Effector memory CD8-positive, alpha-beta T cell (primary cell): ENCODE data around the gene COL21A1.

Source experiments
- ATAC-seq: fragments of 150-1000 bp; cut with Tn5 transposase; replicated peaks from 2 replicates; pipeline ENCODE4 v1.10.0; 2021; ENCODE audit warnings: mild to moderate bottlenecking, moderate library complexity
- DNase-seq, 3 experiments: peaks; one replicate each; pipeline ENCODE4 v3.0.0; 2021
- H3K27ac Mint-ChIP-seq, 2 donors: one replicate each; pipeline ENCODE4 v1.8.0; 2022; ENCODE audit warnings: mild to moderate bottlenecking in 2 of 2, mixed read lengths in 2 of 2, moderate library complexity in 2 of 2
- H3K27me3 Mint-ChIP-seq, 2 donors: one replicate each; pipeline ENCODE4 v1.8.0; 2022; ENCODE audit warnings: mixed read lengths in 2 of 2
- H3K36me3 Mint-ChIP-seq: one replicate; pipeline ENCODE4 v1.8.0; 2022; ENCODE audit warnings: mild to moderate bottlenecking, moderate library complexity, mixed read lengths; ENCODE audit not compliant: insufficient read depth
- H3K4me1 Mint-ChIP-seq, 2 donors: one replicate each; pipeline ENCODE4 v1.8.0; 2022; ENCODE audit warnings: low read depth in 2 of 2, mixed read lengths in 2 of 2
- H3K4me3 Mint-ChIP-seq, 2 donors: one replicate each; pipeline ENCODE4 v1.8.0; 2022; ENCODE audit warnings: mild to moderate bottlenecking in 2 of 2, mixed read lengths in 2 of 2, moderate library complexity in 2 of 2
- H3K9me3 Mint-ChIP-seq, 2 donors: one replicate each; pipeline ENCODE4 v1.8.0; 2022; ENCODE audit warnings: mixed read lengths in 2 of 2
- total RNA-seq, 9 experiments: gene quantifications; one replicate each; lab custom pipeline; 2026; lab: John Stamatoyannopoulos, UW

Gene COL21A1
- 0 to 0.48 (median 0) reads per million in 9 experiments for total RNA-seq

GRCh38 chr6:56246881-56247653, at the start of gene COL21A1:
COL21A1 (minus strand) TSS chr6:56247580; CDS start chr6:56182618, 64,962 bp downstream.
- Mint-ChIP-seq H3K36me3 (no peaks in the 10 kb centered on the region), H3K9me3 (peaks cover 0 to 7% of the 10 kb centered on the region in 2 donors), H3K27me3 (no peaks in the 10 kb centered on the region), H3K27ac (no peak within 1 kb of the TSS), H3K4me1 (no peaks in the 10 kb centered on the region), H3K4me3 (no peak within 1 kb of the TSS)
- ATAC-seq = no peak
- no peak for DNase-seq

- no peak overlapping the region for H3K27ac Mint-ChIP-seq
- H3K4me1 Mint-ChIP-seq = no peaks in the 10 kb centered on the region
- no peak overlapping the region for H3K4me3 Mint-ChIP-seq
- ATAC-seq (no peak), DNase-seq (no peak)
- H3K9me3 Mint-ChIP-seq = peaks cover 0 to 4% of the 10 kb centered on the region in 2 donors
- no peaks in the 10 kb centered on the region for H3K27me3 Mint-ChIP-seq
- H3K36me3 Mint-ChIP-seq = no peaks in the 10 kb centered on the region
These were observed 46.4 kb upstream of the COL21A1 start for GRCh38 chr6:56293781-56294180.

GRCh38 chr6:56292505-56293181, 45.3 kb upstream of the COL21A1 start:
- DNase-seq (no peak), ATAC-seq (no peak)
- Mint-ChIP-seq H3K36me3 (no peaks in the 10 kb centered on the region), H3K27ac (no peak overlapping the region), H3K9me3 (peaks cover 0 to 5% of the 10 kb centered on the region in 2 donors), H3K4me3 (no peak overlapping the region), H3K27me3 (no peaks in the 10 kb centered on the region), H3K4me1 (no peaks in the 10 kb centered on the region)

GRCh38 chr6:56291302-56291917, 44.0 kb upstream of the COL21A1 start:
- Mint-ChIP-seq H3K4me3 (no peak overlapping the region), H3K9me3 (peaks cover 0 to 11% of the 10 kb centered on the region in 2 donors), H3K4me1 (no peaks in the 10 kb centered on the region), H3K27me3 (no peaks in the 10 kb centered on the region), H3K27ac (no peak overlapping the region), H3K36me3 (no peaks in the 10 kb centered on the region)
- DNase-seq = no peak
- no peak for ATAC-seq

GRCh38 chr6:56289721-56290120, 42.3 kb upstream of the COL21A1 start:
- Mint-ChIP-seq H3K36me3 (no peaks in the 10 kb centered on the region), H3K27me3 (no peaks in the 10 kb centered on the region), H3K4me1 (no peaks in the 10 kb centered on the region), H3K4me3 (no peak overlapping the region), H3K27ac (no peak overlapping the region), H3K9me3 (peaks cover 0 to 13% of the 10 kb centered on the region in 2 donors)
- DNase-seq = no peak
- no peak for ATAC-seq

- no peaks in the 10 kb centered on the region for H3K4me1 Mint-ChIP-seq
- no peak overlapping the region for H3K4me3 Mint-ChIP-seq
- no peaks in the 10 kb centered on the region for H3K27me3 Mint-ChIP-seq
- peaks cover 0 to 15% of the 10 kb centered on the region in 2 donors for H3K9me3 Mint-ChIP-seq
- no peaks in the 10 kb centered on the region for H3K36me3 Mint-ChIP-seq
- H3K27ac Mint-ChIP-seq = no peak overlapping the region
- no peak for DNase-seq
- ATAC-seq = no peak
These were observed 41.0 kb upstream of the COL21A1 start for GRCh38 chr6:56288347-56288746.

- Mint-ChIP-seq H3K4me3 (no peak overlapping the region), H3K27me3 (no peaks in the 10 kb centered on the region), H3K27ac (no peak overlapping the region), H3K4me1 (no peaks in the 10 kb centered on the region), H3K9me3 (peaks cover 9 to 14% of the 10 kb centered on the region in 2 donors), H3K36me3 (no peaks in the 10 kb centered on the region)
- ATAC-seq = no peak
- no peak for DNase-seq
These were observed 35.0 kb upstream of the COL21A1 start for GRCh38 chr6:56282391-56282790.

GRCh38 chr6:56280126-56280525, 32.7 kb upstream of the COL21A1 start:
- no peaks in the 10 kb centered on the region for H3K36me3 Mint-ChIP-seq
- no peaks in the 10 kb centered on the region for H3K4me1 Mint-ChIP-seq
- no peak overlapping the region for H3K4me3 Mint-ChIP-seq
- ATAC-seq (no peak), DNase-seq (no peak)
- no peak overlapping the region for H3K27ac Mint-ChIP-seq
- H3K27me3 Mint-ChIP-seq = no peaks in the 10 kb centered on the region
- peaks cover 9 to 10% of the 10 kb centered on the region in 2 donors for H3K9me3 Mint-ChIP-seq

- no peak for DNase-seq
- Mint-ChIP-seq H3K36me3 (no peaks in the 10 kb centered on the region), H3K4me1 (no peaks in the 10 kb centered on the region), H3K27ac (no peak overlapping the region), H3K4me3 (no peak overlapping the region), H3K9me3 (peaks cover 5 to 9% of the 10 kb centered on the region in 2 donors), H3K27me3 (no peaks in the 10 kb centered on the region)
- ATAC-seq = no peak
These were observed 32.1 kb upstream of the COL21A1 start for GRCh38 chr6:56279331-56280080.

GRCh38 chr6:56278171-56278591, 30.8 kb upstream of the COL21A1 start:
- Mint-ChIP-seq H3K4me1 (no peaks in the 10 kb centered on the region), H3K27ac (no peak overlapping the region), H3K36me3 (no peaks in the 10 kb centered on the region), H3K27me3 (no peaks in the 10 kb centered on the region), H3K9me3 (peaks cover 5 to 15% of the 10 kb centered on the region in 2 donors), H3K4me3 (no peak overlapping the region)
- ATAC-seq (no peak), DNase-seq (no peak)

GRCh38 chr6:56270812-56271441, 23.5 kb upstream of the COL21A1 start:
- no peak for ATAC-seq
- no peak for DNase-seq
- Mint-ChIP-seq H3K9me3 (peaks cover 6 to 37% of the 10 kb centered on the region in 2 donors), H3K27me3 (no peaks in the 10 kb centered on the region), H3K36me3 (no peaks in the 10 kb centered on the region), H3K4me3 (no peak overlapping the region), H3K4me1 (no peaks in the 10 kb centered on the region), H3K27ac (no peak overlapping the region)

GRCh38 chr6:56268266-56268665, 20.9 kb upstream of the COL21A1 start:
- ATAC-seq (no peak), DNase-seq (no peak)
- H3K36me3 Mint-ChIP-seq = no peaks in the 10 kb centered on the region
- H3K27ac Mint-ChIP-seq = no peak overlapping the region
- no peaks in the 10 kb centered on the region for H3K4me1 Mint-ChIP-seq
- peaks cover 6 to 39% of the 10 kb centered on the region in 2 donors for H3K9me3 Mint-ChIP-seq
- H3K27me3 Mint-ChIP-seq = no peaks in the 10 kb centered on the region
- no peak overlapping the region for H3K4me3 Mint-ChIP-seq

GRCh38 chr6:56266011-56266410, 18.6 kb upstream of the COL21A1 start:
- no peak for ATAC-seq
- H3K27me3 Mint-ChIP-seq = no peaks in the 10 kb centered on the region
- no peak for DNase-seq
- no peaks in the 10 kb centered on the region for H3K36me3 Mint-ChIP-seq
- H3K4me3 Mint-ChIP-seq = no peak overlapping the region
- H3K4me1 Mint-ChIP-seq = no peaks in the 10 kb centered on the region
- H3K9me3 Mint-ChIP-seq = peaks cover 9 to 31% of the 10 kb centered on the region in 2 donors
- H3K27ac Mint-ChIP-seq = no peak overlapping the region
